DND-41 (cell line): ENCODE results near the gene SNX13.

ENCODE experiments used
- EZH2 ChIP-seq: IDR thresholded peaks from 3 replicates; pipeline ENCODE4 v1.6.1; 2012; ENCODE audit warnings: borderline replicate concordance, low read depth, mild to moderate bottlenecking, moderate library complexity, low read length, inconsistent platforms; ENCODE audit not compliant: severe bottlenecking
- TF ChIP-seq, protein P1 (sequence below): IDR thresholded peaks from 2 replicates; pipeline ENCODE4 v1.5.1; 2012; ENCODE audit warnings: borderline replicate concordance, low read length, moderate library complexity, mild to moderate bottlenecking; ENCODE audit not compliant: poor library complexity, severe bottlenecking; ENCODE audit errors: extremely low read depth

GRCh38 chr7:17815318-17815717, 125.0 kb downstream of the SNX13 start:
- TF ChIP-seq EZH2 = no peak
- TF ChIP-seq, protein P1, sequence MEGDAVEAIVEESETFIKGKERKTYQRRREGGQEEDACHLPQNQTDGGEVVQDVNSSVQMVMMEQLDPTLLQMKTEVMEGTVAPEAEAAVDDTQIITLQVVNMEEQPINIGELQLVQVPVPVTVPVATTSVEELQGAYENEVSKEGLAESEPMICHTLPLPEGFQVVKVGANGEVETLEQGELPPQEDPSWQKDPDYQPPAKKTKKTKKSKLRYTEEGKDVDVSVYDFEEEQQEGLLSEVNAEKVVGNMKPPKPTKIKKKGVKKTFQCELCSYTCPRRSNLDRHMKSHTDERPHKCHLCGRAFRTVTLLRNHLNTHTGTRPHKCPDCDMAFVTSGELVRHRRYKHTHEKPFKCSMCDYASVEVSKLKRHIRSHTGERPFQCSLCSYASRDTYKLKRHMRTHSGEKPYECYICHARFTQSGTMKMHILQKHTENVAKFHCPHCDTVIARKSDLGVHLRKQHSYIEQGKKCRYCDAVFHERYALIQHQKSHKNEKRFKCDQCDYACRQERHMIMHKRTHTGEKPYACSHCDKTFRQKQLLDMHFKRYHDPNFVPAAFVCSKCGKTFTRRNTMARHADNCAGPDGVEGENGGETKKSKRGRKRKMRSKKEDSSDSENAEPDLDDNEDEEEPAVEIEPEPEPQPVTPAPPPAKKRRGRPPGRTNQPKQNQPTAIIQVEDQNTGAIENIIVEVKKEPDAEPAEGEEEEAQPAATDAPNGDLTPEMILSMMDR = no peak
